ENCODE data around the gene COL27A1. TPM values are rescaled to one million over a fixed set of nuclear protein-coding genes. Genes with fewer than 3 reads are reported as not detected.

The COL27A1 gene
- total and polyA plus RNA-seq, 8 donors, result 15.8 to 180 (median 147) TPM

- DNase-seq (no peak), ATAC-seq (no peak)
- H3K4me1 ChIP-seq, result peaks cover 0 to 12% of the 10 kb centered on the region in 2 donors
- TF ChIP-seq, protein P1, sequence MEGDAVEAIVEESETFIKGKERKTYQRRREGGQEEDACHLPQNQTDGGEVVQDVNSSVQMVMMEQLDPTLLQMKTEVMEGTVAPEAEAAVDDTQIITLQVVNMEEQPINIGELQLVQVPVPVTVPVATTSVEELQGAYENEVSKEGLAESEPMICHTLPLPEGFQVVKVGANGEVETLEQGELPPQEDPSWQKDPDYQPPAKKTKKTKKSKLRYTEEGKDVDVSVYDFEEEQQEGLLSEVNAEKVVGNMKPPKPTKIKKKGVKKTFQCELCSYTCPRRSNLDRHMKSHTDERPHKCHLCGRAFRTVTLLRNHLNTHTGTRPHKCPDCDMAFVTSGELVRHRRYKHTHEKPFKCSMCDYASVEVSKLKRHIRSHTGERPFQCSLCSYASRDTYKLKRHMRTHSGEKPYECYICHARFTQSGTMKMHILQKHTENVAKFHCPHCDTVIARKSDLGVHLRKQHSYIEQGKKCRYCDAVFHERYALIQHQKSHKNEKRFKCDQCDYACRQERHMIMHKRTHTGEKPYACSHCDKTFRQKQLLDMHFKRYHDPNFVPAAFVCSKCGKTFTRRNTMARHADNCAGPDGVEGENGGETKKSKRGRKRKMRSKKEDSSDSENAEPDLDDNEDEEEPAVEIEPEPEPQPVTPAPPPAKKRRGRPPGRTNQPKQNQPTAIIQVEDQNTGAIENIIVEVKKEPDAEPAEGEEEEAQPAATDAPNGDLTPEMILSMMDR (IDR thresholded peaks at IDR 0.05), result no peak
- H3K27ac ChIP-seq, result no peak overlapping the region
- H3K27me3 ChIP-seq, result no peaks in the 10 kb centered on the region
- intact Hi-C loops (cut with DNase I), result no loop called here
- no peaks in the 10 kb centered on the region for H3K36me3 ChIP-seq
- no peaks in the 10 kb centered on the region for H3K9me3 ChIP-seq
- H3K4me3 ChIP-seq, result no peak overlapping the region
Measured at GRCh38 chr9:114178756-114179450, 23.6 kb downstream of the COL27A1 start.

GRCh38 chr9:114179516-114179915, 24.2 kb downstream of the COL27A1 start:
- ATAC-seq (no peak), DNase-seq (no peak)
- intact Hi-C loops (cut with DNase I), result no loop called here
- Histone ChIP-seq H3K36me3 (no peaks in the 10 kb centered on the region), H3K4me3 (no peak overlapping the region), H3K27me3 (no peaks in the 10 kb centered on the region), H3K9me3 (no peaks in the 10 kb centered on the region), H3K27ac (no peak overlapping the region), H3K4me1 (peaks cover 0 to 12% of the 10 kb centered on the region in 2 donors)
- TF ChIP-seq, protein P1 (IDR thresholded peaks at IDR 0.05), result no peak

GRCh38 chr9:114180696-114181606, 25.6 kb downstream of the COL27A1 start:
- peaks cover 0 to 12% of the 10 kb centered on the region in 2 donors for H3K4me1 ChIP-seq
- H3K27me3 ChIP-seq, result no peaks in the 10 kb centered on the region
- H3K27ac ChIP-seq, result no peak overlapping the region
- DNase-seq (peak in 2 of 4 donors; percentile 81 to 87), ATAC-seq (peak; percentile 46)
- no peak overlapping the region for H3K4me3 ChIP-seq
- no peaks in the 10 kb centered on the region for H3K36me3 ChIP-seq
- TF ChIP-seq, protein P1 (IDR thresholded peaks at IDR 0.05), result no peak
- H3K9me3 ChIP-seq, result no peaks in the 10 kb centered on the region
- intact Hi-C loops (cut with DNase I), result no loop called here

- DNase-seq (peak in 2 of 4 donors; percentile 89), ATAC-seq (peak; percentile 29)
- intact Hi-C loops (cut with DNase I), result no loop called here
- Histone ChIP-seq H3K9me3 (no peaks in the 10 kb centered on the region), H3K36me3 (no peaks in the 10 kb centered on the region), H3K4me1 (peaks cover 0 to 12% of the 10 kb centered on the region in 2 donors), H3K4me3 (no peak overlapping the region), H3K27me3 (no peaks in the 10 kb centered on the region), H3K27ac (no peak overlapping the region)
- TF ChIP-seq, protein P1 (IDR thresholded peaks at IDR 0.05), result no peak
Measured at GRCh38 chr9:114181607-114182409, 26.5 kb downstream of the COL27A1 start.
